ENCODE measurements around the gene SLC39A2.

- TF ChIP-seq TARDBP (IDR thresholded peaks at IDR 0.05) (no peak), FOXA1 (IDR thresholded peaks at IDR 0.05) (no peak), SP1 (IDR thresholded peaks at IDR 0.05) (no peak), BHLHE40 (IDR thresholded peaks at IDR 0.05; ENCODE audit: borderline replicate concordance) (no peak)
Observed at GRCh38 chr14:21016413-21017190, 17.5 kb downstream of the SLC39A2 start.
